ENCODE data around the gene KIAA1671. TPM values are rescaled to one million over a fixed set of nuclear protein-coding genes. Genes with fewer than 3 reads are reported as not detected.

Gene KIAA1671
- total RNA-seq, 1 donor from 2014 or later, result 28.5 TPM

DNA sequence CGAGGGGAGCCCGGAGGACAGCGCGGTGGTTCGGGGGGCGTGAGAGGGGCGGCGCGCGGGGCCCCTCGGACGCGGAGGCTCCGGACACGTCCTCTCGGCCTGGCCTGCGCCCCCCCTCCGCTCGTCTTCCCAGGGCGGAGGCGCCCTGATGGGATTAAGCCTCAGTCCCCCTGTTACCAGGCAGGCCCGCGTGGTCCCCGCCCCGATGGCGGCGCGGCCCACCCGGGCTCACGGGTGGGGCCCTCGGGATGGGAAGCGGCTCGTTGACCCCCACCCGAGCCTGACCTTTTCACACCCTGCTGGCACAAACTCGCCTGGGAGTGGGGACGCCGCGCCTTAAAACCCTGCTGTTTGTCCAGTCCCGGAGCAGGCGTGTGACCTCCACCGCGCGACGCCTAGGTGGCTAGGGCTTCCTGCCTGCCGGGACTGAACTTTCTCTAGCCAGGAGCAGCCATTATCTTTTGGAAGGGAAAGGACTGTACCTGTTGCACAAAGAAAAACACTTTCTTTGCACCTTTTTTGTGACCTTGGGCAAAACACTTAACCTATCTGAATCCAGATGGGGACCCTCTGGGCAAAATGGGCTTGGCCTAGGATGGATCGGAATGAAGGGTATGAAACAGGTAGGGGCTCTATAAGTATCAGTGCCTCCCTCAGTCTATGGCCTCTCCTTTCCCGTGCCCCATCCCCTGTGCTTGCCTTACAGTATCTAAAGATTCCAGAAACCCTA lies 1.0 kb downstream of the KIAA1671 start:
- DNase-seq (ENCODE audit: low spot score), result no peak
- Mint-ChIP-seq H3K9me3 (ENCODE audit: low read depth) (no peaks in the 10 kb centered on the region), H3K27ac (ENCODE audit: unreplicated experiment) (peak overlapping the region; percentile 95)

DNA sequence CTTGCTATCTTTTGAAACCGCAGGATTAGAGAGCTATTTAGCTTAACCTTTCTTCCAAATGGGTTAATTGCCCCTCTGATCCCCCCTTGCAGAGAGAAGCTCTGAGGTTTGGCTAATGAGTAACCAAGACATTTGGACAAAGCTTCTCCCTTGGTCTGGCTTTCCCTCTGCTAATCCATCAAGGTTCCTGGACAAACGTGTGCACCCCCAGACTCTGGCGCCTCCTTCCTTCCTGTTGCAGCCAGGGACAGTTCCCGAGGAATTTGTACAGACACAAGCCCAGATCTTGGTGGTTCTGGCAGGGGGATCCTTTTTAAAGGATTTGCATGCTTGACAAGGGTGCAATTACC lies 1.6 kb downstream of the KIAA1671 start:
- H3K27me3 Mint-ChIP-seq (ENCODE audit: low read depth), result no peaks in the 10 kb centered on the region
- no peaks in the 10 kb centered on the region for H3K9me3 Mint-ChIP-seq (ENCODE audit: low read depth)
- no peak for DNase-seq (ENCODE audit: low spot score)
- no peaks in the 10 kb centered on the region for H3K36me3 Mint-ChIP-seq (ENCODE audit: low read depth)
- H3K4me3 Mint-ChIP-seq (ENCODE audit: unreplicated experiment), result peak overlapping the region; percentile 94
- peak overlapping the region; percentile 74 for H3K27ac Mint-ChIP-seq (ENCODE audit: unreplicated experiment)
- peaks cover 29% of the 10 kb centered on the region for H3K4me1 Mint-ChIP-seq (ENCODE audit: low read depth)
- TF ChIP-seq CTCF (IDR thresholded peaks at IDR 0.05), result no peak

More for the DNA sequence above, 1.0 kb downstream of the KIAA1671 start:
- peaks cover 29% of the 10 kb centered on the region for H3K4me1 Mint-ChIP-seq (ENCODE audit: low read depth)
- H3K36me3 Mint-ChIP-seq (ENCODE audit: low read depth), result no peaks in the 10 kb centered on the region
- peak overlapping the region; percentile 94 for H3K4me3 Mint-ChIP-seq (ENCODE audit: unreplicated experiment)
- no peaks in the 10 kb centered on the region for H3K27me3 Mint-ChIP-seq (ENCODE audit: low read depth)
- no peak for TF ChIP-seq CTCF (IDR thresholded peaks at IDR 0.05)

- DNase-seq (ENCODE audit: low spot score), result no peak
- Mint-ChIP-seq H3K4me1 (ENCODE audit: low read depth) (peaks cover 29% of the 10 kb centered on the region), H3K9me3 (ENCODE audit: low read depth) (no peaks in the 10 kb centered on the region), H3K4me3 (ENCODE audit: unreplicated experiment) (no peak overlapping the region), H3K36me3 (ENCODE audit: low read depth) (no peaks in the 10 kb centered on the region), H3K27me3 (ENCODE audit: low read depth) (no peaks in the 10 kb centered on the region), H3K27ac (ENCODE audit: unreplicated experiment) (no peak overlapping the region)
- no peak for TF ChIP-seq CTCF (IDR thresholded peaks at IDR 0.05)
Measured at GRCh38 chr22:24954856-24955255, 2.3 kb downstream of the KIAA1671 start.

GRCh38 chr22:24957043-24957442 lies 4.5 kb downstream of the KIAA1671 start:
- Mint-ChIP-seq H3K4me1 (ENCODE audit: low read depth) (peaks cover 20% of the 10 kb centered on the region), H3K36me3 (ENCODE audit: low read depth) (no peaks in the 10 kb centered on the region), H3K27ac (ENCODE audit: unreplicated experiment) (no peak overlapping the region), H3K27me3 (ENCODE audit: low read depth) (no peaks in the 10 kb centered on the region), H3K9me3 (ENCODE audit: low read depth) (no peaks in the 10 kb centered on the region), H3K4me3 (ENCODE audit: unreplicated experiment) (no peak overlapping the region)
- TF ChIP-seq CTCF (IDR thresholded peaks at IDR 0.05), result no peak
- DNase-seq (ENCODE audit: low spot score), result no peak

- H3K36me3 Mint-ChIP-seq (ENCODE audit: low read depth), result no peaks in the 10 kb centered on the region
- no peaks in the 10 kb centered on the region for H3K9me3 Mint-ChIP-seq (ENCODE audit: low read depth)
- H3K4me3 Mint-ChIP-seq (ENCODE audit: unreplicated experiment), result no peak overlapping the region
- H3K4me1 Mint-ChIP-seq (ENCODE audit: low read depth), result peaks cover 16% of the 10 kb centered on the region
- no peak for DNase-seq (ENCODE audit: low spot score)
- no peaks in the 10 kb centered on the region for H3K27me3 Mint-ChIP-seq (ENCODE audit: low read depth)
- TF ChIP-seq CTCF (IDR thresholded peaks at IDR 0.05), result no peak
- no peak overlapping the region for H3K27ac Mint-ChIP-seq (ENCODE audit: unreplicated experiment)
Measured at GRCh38 chr22:24961217-24961844, 8.8 kb downstream of the KIAA1671 start.
